Measurements from ENCODE around the gene SLC27A4. TPM values are rescaled to one million over a fixed set of nuclear protein-coding genes. Genes with fewer than 3 reads are reported as not detected.
A peak's percentile ranks its signal among the peaks of the same experiment; 100 is the strongest.

SLC27A4 gene
- total and polyA plus RNA-seq, 2 of the 13 experiments (the other 11 are each of a cell fraction or from before 2014, with no cell fraction given), result 10.6 to 18.8 TPM

DNA sequence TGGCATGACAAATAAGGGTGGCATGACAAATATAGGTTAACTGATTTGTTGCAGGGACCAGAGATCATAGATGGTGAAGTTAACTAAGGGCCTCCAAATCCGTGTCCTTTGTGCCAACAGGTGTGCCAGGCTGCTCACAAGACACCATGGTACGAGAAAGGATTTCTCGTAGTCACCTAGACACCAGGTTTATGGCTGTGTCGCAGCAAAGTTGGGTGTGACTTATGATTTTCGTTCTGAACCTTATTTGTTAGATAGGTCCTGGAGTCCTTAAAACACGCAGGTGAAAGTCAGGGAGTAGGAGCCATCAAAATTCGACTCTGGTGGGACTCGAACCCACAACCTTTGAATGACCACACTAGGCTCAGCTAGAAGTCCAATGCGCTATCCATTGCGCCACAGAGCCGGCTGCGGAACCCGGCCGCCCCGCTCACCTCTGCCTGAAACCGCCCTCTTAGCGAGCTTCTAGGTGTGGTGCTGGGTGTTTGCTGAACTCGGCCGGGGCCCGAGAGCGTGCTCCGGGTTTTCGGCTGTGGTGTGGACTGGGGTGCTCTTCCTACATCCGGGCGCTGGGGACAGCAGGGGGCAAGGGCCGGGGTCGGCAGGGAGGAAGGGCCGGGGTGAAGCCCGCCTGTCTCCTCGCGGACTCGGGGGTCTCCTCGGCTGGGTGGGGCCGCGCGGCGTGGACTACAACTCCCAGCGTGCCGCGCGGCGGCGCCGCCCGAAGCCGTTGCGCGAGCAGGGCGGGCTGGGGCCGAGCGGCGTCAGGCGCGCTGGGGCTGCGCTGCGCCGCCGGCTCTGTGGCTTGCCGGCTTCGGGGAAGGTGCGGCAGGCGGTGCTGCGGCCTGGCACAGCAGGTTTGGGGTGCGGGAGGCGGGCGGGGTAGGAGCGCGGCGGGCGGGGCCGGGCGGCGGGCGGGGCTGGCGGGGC lies at the start of gene SLC27A4 (continued):
- TF ChIP-seq ZSCAN21 (CRISPR knock-in tag; IDR thresholded peaks at IDR 0.05; ENCODE audit: borderline replicate concordance) (peak; percentile 26; the same call in 1 of the 2 replicates), GATAD1 (CRISPR knock-in tag; IDR thresholded peaks at IDR 0.05) (peak; percentile 47; the same call in 1 of the 2 replicates), ZBTB7A (CRISPR knock-in tag; IDR thresholded peaks at IDR 0.05) (peak; percentile 78; the same call in 1 of the 2 replicates), TP53 (CRISPR knock-in tag; conservative IDR thresholded peaks at IDR 0.05) (0 out of 2 replicates have a peak, but pooled peaks have one; percentile 27), CCDC6 (CRISPR knock-in tag; IDR thresholded peaks at IDR 0.05) (peak; percentile 86), ZNF781 (CRISPR knock-in tag; IDR thresholded peaks at IDR 0.05; ENCODE audit: borderline replicate concordance, not compliant biosample characterization) (peak; percentile 31), POLR2G (IDR thresholded peaks at IDR 0.05; ENCODE audit: low read depth, low read length) (peak; percentile 72), SP4 (CRISPR knock-in tag; IDR thresholded peaks at IDR 0.05) (0 out of 2 replicates have a peak, but pooled peaks have one; percentile 6), CHCHD3 (CRISPR knock-in tag; IDR thresholded peaks at IDR 0.05) (no peak), FOXK1 (CRISPR knock-in tag; IDR thresholded peaks at IDR 0.05; ENCODE audit: borderline replicate concordance, low read depth) (no peak; the same call in 1 of the 2 replicates), ERF (CRISPR knock-in tag; IDR thresholded peaks at IDR 0.05) (no peak), SALL2 (CRISPR knock-in tag; IDR thresholded peaks at IDR 0.05) (no peak), ZC3H4 (CRISPR knock-in tag; IDR thresholded peaks at IDR 0.05; ENCODE audit: borderline replicate concordance) (no peak), NKX3-1 (CRISPR knock-in tag; IDR thresholded peaks at IDR 0.05) (no peak), EZH2 (conservative IDR thresholded peaks at IDR 0.05; ENCODE audit: low read depth, low read length) (no peak), ZNF432 (CRISPR knock-in tag; IDR thresholded peaks at IDR 0.05; ENCODE audit: borderline replicate concordance) (no peak), ZZZ3 (CRISPR knock-in tag; IDR thresholded peaks at IDR 0.05; ENCODE audit: borderline replicate concordance) (no peak; the same call in 1 of the 2 replicates), ZNF891 (CRISPR knock-in tag; IDR thresholded peaks at IDR 0.05) (no peak)
- TF ChIP-seq, protein P1, sequence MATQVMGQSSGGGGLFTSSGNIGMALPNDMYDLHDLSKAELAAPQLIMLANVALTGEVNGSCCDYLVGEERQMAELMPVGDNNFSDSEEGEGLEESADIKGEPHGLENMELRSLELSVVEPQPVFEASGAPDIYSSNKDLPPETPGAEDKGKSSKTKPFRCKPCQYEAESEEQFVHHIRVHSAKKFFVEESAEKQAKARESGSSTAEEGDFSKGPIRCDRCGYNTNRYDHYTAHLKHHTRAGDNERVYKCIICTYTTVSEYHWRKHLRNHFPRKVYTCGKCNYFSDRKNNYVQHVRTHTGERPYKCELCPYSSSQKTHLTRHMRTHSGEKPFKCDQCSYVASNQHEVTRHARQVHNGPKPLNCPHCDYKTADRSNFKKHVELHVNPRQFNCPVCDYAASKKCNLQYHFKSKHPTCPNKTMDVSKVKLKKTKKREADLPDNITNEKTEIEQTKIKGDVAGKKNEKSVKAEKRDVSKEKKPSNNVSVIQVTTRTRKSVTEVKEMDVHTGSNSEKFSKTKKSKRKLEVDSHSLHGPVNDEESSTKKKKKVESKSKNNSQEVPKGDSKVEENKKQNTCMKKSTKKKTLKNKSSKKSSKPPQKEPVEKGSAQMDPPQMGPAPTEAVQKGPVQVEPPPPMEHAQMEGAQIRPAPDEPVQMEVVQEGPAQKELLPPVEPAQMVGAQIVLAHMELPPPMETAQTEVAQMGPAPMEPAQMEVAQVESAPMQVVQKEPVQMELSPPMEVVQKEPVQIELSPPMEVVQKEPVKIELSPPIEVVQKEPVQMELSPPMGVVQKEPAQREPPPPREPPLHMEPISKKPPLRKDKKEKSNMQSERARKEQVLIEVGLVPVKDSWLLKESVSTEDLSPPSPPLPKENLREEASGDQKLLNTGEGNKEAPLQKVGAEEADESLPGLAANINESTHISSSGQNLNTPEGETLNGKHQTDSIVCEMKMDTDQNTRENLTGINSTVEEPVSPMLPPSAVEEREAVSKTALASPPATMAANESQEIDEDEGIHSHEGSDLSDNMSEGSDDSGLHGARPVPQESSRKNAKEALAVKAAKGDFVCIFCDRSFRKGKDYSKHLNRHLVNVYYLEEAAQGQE (IDR thresholded peaks at IDR 0.05; ENCODE audit: borderline replicate concordance in 1 of 2, low read depth in 1 of 2, low read length in 2 of 2), result no peak
- TF ChIP-seq, protein P2, sequence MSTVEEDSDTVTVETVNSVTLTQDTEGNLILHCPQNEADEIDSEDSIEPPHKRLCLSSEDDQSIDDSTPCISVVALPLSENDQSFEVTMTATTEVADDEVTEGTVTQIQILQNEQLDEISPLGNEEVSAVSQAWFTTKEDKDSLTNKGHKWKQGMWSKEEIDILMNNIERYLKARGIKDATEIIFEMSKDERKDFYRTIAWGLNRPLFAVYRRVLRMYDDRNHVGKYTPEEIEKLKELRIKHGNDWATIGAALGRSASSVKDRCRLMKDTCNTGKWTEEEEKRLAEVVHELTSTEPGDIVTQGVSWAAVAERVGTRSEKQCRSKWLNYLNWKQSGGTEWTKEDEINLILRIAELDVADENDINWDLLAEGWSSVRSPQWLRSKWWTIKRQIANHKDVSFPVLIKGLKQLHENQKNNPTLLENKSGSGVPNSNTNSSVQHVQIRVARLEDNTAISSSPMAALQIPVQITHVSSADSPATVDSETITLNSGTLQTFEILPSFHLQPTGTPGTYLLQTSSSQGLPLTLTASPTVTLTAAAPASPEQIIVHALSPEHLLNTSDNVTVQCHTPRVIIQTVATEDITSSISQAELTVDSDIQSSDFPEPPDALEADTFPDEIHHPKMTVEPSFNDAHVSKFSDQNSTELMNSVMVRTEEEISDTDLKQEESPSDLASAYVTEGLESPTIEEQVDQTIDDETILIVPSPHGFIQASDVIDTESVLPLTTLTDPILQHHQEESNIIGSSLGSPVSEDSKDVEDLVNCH (CRISPR knock-in tag; IDR thresholded peaks at IDR 0.05), result 0 out of 2 replicates have a peak, but pooled peaks have one; percentile 79
- TF ChIP-seq, protein P3, sequence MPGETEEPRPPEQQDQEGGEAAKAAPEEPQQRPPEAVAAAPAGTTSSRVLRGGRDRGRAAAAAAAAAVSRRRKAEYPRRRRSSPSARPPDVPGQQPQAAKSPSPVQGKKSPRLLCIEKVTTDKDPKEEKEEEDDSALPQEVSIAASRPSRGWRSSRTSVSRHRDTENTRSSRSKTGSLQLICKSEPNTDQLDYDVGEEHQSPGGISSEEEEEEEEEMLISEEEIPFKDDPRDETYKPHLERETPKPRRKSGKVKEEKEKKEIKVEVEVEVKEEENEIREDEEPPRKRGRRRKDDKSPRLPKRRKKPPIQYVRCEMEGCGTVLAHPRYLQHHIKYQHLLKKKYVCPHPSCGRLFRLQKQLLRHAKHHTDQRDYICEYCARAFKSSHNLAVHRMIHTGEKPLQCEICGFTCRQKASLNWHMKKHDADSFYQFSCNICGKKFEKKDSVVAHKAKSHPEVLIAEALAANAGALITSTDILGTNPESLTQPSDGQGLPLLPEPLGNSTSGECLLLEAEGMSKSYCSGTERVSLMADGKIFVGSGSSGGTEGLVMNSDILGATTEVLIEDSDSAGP (CRISPR knock-in tag; IDR thresholded peaks at IDR 0.05; ENCODE audit: borderline replicate concordance), result peak; percentile 52; the same call in 1 of the 2 replicates
